ENCODE results near the gene SLC26A4.

DNA sequence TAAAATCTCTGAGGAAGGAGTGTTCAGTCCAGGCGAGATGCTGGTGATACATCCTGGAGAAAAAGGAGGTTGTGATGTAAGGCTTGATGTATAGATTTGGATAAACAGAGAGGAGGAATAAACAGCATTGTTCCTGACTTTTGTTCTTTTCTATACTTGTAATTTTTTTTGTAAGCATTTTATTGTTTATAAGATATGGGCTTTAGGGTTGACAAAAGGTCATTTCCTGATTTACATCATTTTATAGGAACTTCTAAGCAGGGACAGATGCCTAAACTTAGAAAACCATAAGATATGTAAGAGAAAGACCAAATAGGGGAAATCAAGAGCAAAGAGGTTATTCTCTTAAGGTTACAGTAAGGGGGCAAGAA is 16.7 kb upstream of the SLC26A4 start:
- TF ChIP-seq, protein P1, sequence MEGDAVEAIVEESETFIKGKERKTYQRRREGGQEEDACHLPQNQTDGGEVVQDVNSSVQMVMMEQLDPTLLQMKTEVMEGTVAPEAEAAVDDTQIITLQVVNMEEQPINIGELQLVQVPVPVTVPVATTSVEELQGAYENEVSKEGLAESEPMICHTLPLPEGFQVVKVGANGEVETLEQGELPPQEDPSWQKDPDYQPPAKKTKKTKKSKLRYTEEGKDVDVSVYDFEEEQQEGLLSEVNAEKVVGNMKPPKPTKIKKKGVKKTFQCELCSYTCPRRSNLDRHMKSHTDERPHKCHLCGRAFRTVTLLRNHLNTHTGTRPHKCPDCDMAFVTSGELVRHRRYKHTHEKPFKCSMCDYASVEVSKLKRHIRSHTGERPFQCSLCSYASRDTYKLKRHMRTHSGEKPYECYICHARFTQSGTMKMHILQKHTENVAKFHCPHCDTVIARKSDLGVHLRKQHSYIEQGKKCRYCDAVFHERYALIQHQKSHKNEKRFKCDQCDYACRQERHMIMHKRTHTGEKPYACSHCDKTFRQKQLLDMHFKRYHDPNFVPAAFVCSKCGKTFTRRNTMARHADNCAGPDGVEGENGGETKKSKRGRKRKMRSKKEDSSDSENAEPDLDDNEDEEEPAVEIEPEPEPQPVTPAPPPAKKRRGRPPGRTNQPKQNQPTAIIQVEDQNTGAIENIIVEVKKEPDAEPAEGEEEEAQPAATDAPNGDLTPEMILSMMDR (IDR thresholded peaks at IDR 0.05), result no peak
- TF ChIP-seq POLR2A (IDR thresholded peaks at IDR 0.05), result no peak
